GM21367 (cell line): ENCODE measurements around the gene FANCE.
"Not testable (repeated sequence)": the region's sequence is repeated elsewhere in the genome, so short reads cannot be mapped to it uniquely, and the experiment has no call there.

ENCODE experiments used
- ATAC-seq: cut with Tn5 transposase; IDR thresholded peaks from one replicate; pipeline ENCODE4 v1.9.1; 2021; ENCODE audit not compliant: unreplicated experiment

FANCE gene

DNA sequence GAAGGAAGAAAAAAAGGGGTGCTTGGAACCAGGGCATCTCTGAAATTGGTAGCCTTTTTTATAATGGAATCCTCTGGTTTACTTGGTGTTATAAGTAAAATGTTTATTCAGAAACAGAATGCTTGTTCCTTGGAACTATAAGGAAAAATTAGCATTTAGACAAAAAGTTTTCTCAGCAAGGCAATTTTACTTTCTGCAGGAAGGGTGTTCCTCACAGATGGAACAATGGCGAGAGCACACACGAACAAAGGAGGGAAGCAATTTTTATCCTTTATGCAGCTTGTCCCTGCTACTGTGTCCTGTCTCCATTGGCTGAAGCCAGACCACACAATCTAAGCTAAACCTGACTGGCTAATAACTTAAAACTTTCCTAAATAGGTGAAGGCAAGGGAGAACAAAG is 22.7 kb upstream of the FANCE start:
- ATAC-seq: no peak

GRCh38 chr6:35432291-35432690 is 19.8 kb upstream of the FANCE start:
- ATAC-seq: no peak

GRCh38 chr6:35432702-35433101 is 19.4 kb upstream of the FANCE start:
- ATAC-seq: not testable (repeated sequence)

- no peak for ATAC-seq
Measured at GRCh38 chr6:35435074-35435837, 16.9 kb upstream of the FANCE start.

- no peak for ATAC-seq
Measured at GRCh38 chr6:35436071-35436857, 15.9 kb upstream of the FANCE start.

DNA sequence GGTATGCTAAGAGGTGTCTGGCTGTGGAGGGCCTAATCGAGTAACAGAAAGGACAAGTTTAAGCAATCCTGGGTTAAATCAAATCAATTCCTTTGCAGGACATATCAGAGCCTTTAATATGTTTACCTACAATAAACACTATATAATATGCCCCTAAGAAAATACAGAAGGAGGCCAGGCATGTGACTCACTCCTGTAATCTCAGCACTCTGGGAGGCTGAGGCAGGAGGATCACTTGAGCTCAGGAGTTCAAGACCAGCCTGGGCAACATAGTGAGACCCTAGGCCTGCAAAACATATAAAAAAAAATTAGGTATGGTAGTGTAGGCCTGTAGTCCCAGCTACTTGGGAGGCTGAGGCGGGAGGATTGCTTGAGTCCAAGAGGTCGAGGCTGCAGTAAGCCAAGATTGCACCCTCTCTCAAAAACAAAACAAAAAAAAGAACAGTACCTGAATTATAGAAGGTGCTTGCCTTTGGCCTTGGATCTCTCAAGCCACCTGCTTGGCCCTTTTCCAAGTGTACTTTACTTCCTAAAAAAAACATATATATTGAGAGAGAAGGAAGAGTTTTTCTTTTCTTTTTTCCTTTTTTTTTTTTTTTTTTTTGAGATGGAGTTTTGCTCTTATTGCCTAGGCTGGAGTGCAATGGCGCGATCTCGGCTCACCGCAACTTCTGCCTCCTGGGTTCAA is 13.6 kb upstream of the FANCE start:
- not testable (repeated sequence) for ATAC-seq

- ATAC-seq: no peak
Measured at GRCh38 chr6:35439308-35439707, 12.8 kb upstream of the FANCE start.

- ATAC-seq: no peak
Measured at GRCh38 chr6:35441205-35441604, 10.9 kb upstream of the FANCE start.

DNA sequence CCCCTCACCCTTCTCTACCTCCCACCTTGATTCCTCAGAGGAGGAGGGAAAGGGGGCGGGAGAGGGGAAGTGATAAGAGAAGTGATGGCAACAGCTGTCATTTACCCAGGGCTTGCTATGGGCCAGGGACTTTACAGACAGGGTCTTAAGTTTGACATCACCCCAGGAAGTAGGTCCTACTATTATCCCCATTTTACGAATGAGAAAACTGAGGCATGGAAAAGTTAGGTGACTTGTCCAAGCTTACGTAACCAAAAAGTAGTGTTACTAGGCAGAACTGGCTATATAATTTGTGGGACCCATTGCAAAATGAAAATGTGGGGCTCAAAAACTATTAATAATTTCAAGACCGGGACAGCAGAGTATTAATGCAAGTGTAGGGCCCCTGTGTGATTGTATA is 10.5 kb upstream of the FANCE start:
- ATAC-seq: no peak

DNA sequence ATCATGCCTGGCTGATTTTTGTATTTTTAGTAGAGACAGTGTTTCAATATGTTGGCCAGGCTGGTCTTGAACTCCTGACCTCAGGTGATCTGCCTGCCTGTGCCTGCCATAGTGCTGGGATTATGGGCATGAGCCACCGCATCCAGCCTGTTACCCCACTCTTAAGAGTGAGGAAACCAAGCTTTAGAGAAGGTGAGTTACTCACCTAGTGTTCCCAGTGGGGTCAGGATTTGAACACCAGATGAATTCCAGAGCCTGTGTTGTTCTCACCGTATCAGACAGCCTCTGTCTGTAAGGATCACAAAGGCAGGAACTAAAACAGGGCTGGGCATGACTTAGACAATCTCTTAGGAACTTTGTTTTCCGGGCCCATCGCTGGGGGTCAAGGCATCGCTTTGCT is 9.4 kb upstream of the FANCE start:
- no peak for ATAC-seq

- ATAC-seq: no peak
Measured at GRCh38 chr6:35443341-35444030, 8.7 kb upstream of the FANCE start.

GRCh38 chr6:35445691-35446090 is 6.4 kb upstream of the FANCE start:
- ATAC-seq: no peak

DNA sequence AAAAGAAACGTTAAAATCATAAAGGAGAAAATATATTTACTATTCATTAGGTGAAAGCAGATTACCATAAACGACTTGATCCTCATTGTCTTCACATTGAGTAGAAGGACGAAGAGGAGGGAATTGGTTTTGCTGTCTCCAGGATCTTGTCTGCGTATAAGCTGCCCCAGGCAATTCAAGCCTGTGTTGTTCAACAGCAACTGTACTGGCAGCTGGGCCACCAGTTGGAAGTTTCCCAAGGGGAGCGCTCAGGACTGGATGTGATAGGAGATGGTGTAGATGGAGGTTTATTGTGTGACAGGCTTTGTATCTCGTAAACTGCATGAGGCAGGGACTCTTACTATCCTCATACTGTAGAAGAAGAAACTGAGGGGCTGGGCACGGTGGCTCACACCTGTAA is 3.9 kb upstream of the FANCE start:
- ATAC-seq: no peak

DNA sequence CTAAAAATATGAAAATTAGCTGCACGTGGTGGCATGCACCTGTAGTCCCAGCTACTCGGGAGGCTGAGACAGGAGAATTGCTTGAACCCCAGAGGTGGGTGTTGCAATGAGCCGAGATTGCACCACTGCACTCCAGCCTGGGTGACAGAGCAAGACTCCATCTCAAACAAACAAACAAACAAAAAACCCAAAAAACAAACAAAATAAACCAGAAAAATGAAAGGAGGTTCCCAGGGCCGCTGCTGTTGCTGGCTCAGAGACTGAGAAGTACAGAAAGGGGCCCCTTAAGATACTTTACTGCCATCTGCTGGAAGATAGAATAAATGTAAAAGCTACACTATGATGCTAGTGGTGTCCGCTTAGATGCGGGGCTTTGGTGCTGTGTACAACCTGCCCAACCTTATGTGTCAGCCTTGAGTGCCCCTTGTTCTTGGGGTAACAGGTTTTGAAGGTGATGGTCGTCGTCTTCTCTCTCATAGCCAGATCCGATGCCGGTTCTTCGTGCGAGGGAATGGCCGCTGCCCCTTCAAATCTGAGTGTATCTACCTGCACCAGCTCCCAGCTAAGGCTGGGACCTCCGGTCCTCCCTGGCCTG is 2.8 kb upstream of the FANCE start:
- ATAC-seq: no peak

DNA sequence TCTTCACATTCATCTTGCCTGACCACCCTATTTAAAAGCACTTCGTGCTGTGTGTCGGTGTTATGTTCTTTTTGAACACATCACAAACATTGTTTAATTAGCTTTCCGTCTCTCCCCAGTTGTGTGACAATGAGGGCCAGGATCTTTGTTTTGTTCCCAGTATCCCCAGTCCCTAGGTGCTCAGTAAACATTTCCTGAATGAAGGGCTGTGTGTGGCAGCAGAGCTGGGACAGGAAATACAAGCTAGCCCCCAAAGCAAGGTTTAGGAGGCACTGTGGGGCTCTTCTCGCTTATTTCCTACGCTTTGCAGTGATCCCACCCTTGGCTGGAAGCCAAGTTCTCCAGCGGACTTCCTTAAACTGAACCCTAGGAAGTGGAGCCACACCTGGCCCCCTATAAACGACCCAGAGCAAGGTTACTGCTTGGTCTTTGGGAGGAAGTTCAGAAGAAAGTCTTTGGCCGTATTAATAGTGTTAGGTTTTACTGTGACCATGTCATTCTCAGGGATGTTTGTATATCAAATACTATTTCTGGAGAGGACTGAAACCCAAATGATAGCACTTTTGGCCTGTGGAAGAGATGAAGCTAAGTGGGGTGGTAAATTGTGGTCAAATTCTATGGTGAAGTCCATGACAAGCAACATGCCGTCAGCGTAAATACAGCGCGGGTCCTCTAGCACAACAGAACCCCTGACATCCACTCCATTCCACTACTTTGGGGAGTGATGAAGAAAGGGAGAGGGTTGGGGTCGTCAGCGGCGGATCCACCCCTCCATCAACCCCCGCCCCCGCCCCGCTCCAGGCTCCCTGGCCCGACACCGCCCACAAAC is 570 bp upstream of the FANCE start:
- ATAC-seq: no peak

GRCh38 chr6:35453236-35453635 is 1.1 kb downstream of the FANCE start:
- ATAC-seq: no peak

DNA sequence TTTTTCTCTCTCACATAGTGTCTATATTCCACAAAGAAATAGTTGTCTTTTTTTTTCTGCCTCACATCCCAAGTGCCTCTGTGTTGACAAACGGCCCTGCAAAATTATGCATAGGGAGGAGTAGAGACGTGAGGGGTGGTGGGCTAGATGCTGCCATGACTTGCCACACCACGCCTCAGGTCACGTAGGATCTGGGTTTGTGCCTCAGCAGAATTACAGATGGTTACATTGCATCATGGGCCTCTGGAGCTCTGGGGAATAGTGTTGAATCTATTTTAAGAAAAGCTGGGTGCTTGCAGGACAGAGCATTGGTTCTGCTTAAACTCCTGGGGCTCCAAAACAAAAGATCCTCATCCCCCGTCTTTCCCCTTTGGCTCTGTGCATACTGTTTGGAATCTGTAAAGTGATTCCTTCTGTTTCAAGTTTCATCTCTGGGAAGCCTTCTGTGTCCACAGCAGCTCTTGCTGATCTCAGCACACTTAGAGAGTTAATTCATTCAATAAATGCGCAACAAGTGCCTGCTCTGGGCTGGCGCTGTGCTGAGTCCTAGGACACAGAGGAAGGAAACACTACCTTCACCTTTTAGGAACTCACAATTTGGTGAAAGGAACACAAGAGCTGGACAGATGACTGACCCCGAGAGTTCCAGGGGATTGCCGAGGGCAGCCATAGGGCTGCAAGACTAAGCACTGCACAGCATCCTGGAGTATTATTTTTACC is 2.4 kb downstream of the FANCE start:
- no peak for ATAC-seq

DNA sequence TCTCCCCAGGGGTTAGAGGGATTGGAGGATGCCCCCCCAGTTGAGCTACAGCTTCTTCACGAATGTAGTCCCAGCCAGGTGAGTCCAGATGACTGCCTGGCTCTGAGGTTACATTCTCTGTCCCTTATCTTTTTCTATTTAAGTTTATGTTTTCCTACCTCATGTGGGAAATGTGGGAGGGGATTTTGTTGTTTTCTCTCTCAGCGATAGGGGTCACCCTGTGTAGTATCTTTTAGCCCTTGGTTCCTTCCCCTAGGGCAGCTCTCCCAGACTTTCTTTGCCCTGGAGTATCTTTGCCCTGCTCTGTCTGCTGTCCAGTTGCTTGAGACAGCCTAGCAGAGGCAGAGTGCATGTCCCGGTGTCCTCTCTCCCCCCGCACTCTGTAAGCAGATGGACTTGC is 5.8 kb downstream of the FANCE start:
- no peak for ATAC-seq

- no peak for ATAC-seq
Measured at GRCh38 chr6:35461270-35461669, 9.1 kb downstream of the FANCE start.
